Activated CD4-positive, alpha-beta T cell treated with anti-CD3 and anti-CD28 coated beads for 36 hours (primary cell): ENCODE data around the gene SLC2A8. TPM values are rescaled to one million over a fixed set of nuclear protein-coding genes. Genes with fewer than 3 reads are reported as not detected.

Source experiments
- ATAC-seq: fragments of 200-7000 bp; cut with Tn5 transposase; one replicate; pipeline ENCODE4 v1.10.0; 2021; ENCODE audit warnings: mild to moderate bottlenecking, moderate library complexity
- CTCF ChIA-PET: fragments of 350-600 bp; sonication (Branson Sonifier 250); formaldehyde crosslinking; loops from one replicate; lab custom pipeline; 2021; ENCODE audit warnings: antibody characterized with exemption; lab: Charles Lee
- POLR2A ChIA-PET: fragments of 350-600 bp; sonication (Branson Sonifier 250); formaldehyde crosslinking; loops from one replicate; lab custom pipeline; 2021; ENCODE audit warnings: antibody characterized with exemption, inconsistent platforms; lab: Charles Lee
- DNase-seq: peaks from one replicate; pipeline ENCODE4 v3.0.0-alpha.2; 2020
- H3K27ac Mint-ChIP-seq: one replicate; pipeline ENCODE4 v1.8.0; 2021; ENCODE audit warnings: mixed read lengths
- H3K27me3 Mint-ChIP-seq: one replicate; pipeline ENCODE4 v1.8.0; 2021; ENCODE audit warnings: mixed read lengths
- H3K36me3 Mint-ChIP-seq: one replicate; pipeline ENCODE4 v1.8.0; 2021; ENCODE audit warnings: low read depth, mixed read lengths
- H3K4me1 Mint-ChIP-seq: one replicate; pipeline ENCODE4 v1.8.0; 2021; ENCODE audit warnings: mixed read lengths
- H3K4me3 Mint-ChIP-seq: one replicate; pipeline ENCODE4 v1.8.0; 2021; ENCODE audit warnings: mild to moderate bottlenecking, moderate library complexity, mixed read lengths
- H3K9me3 Mint-ChIP-seq: one replicate; pipeline ENCODE4 v1.8.0; 2021; ENCODE audit warnings: low read depth, mixed read lengths
- intact Hi-C, 2 experiments: fragments of 100-400 bp; cut with DNase I in 1 of 2; cut with micrococcal nuclease in 1 of 2; formaldehyde crosslinking; loops; one replicate each; pipeline versions ENCODE4 v1.14.2 to v1.15.1; 2022 to 2024; cut with DNase I, micrococcal nuclease
- total RNA-seq, 2 experiments: library from RNA; stranded (reverse); gene quantifications; one replicate each; pipeline ENCODE4 v1.2.3, GENCODE V29; 2021

SLC2A8 gene
- total RNA-seq, 2 experiments from 2014 or later, result 1.3 to 1.7 TPM

GRCh38 chr9:127360829-127361228 lies 36.1 kb upstream of the SLC2A8 start:
- ChIA-PET CTCF (no interaction called here), POLR2A (no interaction called here)
- ATAC-seq (peak; percentile 39), DNase-seq (no peak)
- Mint-ChIP-seq H3K4me1 (no peaks in the 10 kb centered on the region), H3K36me3 (no peaks in the 10 kb centered on the region), H3K27me3 (peaks cover 16% of the 10 kb centered on the region), H3K9me3 (no peaks in the 10 kb centered on the region), H3K4me3 (no peak overlapping the region), H3K27ac (no peak overlapping the region)
- intact Hi-C loops, result no loop called here

- H3K27ac Mint-ChIP-seq, result no peak overlapping the region
- ATAC-seq (no peak), DNase-seq (no peak)
- no peak overlapping the region for H3K4me3 Mint-ChIP-seq
- intact Hi-C loops, result no loop called here
- peaks cover 14% of the 10 kb centered on the region for H3K27me3 Mint-ChIP-seq
- no peaks in the 10 kb centered on the region for H3K36me3 Mint-ChIP-seq
- POLR2A ChIA-PET, result no interaction called here
- no peaks in the 10 kb centered on the region for H3K9me3 Mint-ChIP-seq
- no peaks in the 10 kb centered on the region for H3K4me1 Mint-ChIP-seq
- CTCF ChIA-PET, result no interaction called here
These were observed 35.4 kb upstream of the SLC2A8 start for GRCh38 chr9:127361561-127361960.

- no peak overlapping the region for H3K27ac Mint-ChIP-seq
- ChIA-PET CTCF (interaction anchor here (1.5 kb wide), 1 partner anchor 17 kb away, joined by 3 read pairs; no protein-coding TSS in a partner anchor), POLR2A (interaction anchor here (0.7 kb wide), 1 partner anchor 47 kb away, joined by 4 read pairs; no protein-coding TSS in a partner anchor)
- no peaks in the 10 kb centered on the region for H3K4me1 Mint-ChIP-seq
- no peak for ATAC-seq
- intact Hi-C loops, result no loop called here
- peaks cover 20% of the 10 kb centered on the region for H3K27me3 Mint-ChIP-seq
- no peaks in the 10 kb centered on the region for H3K36me3 Mint-ChIP-seq
- no peak overlapping the region for H3K4me3 Mint-ChIP-seq
- H3K9me3 Mint-ChIP-seq, result no peaks in the 10 kb centered on the region
- no peak for DNase-seq
These were observed 34.1 kb upstream of the SLC2A8 start for GRCh38 chr9:127362829-127363228.

- no peak overlapping the region for H3K4me3 Mint-ChIP-seq
- H3K27me3 Mint-ChIP-seq, result peaks cover 38% of the 10 kb centered on the region
- intact Hi-C loops, result no loop called here
- H3K9me3 Mint-ChIP-seq, result no peaks in the 10 kb centered on the region
- no peaks in the 10 kb centered on the region for H3K4me1 Mint-ChIP-seq
- no peak for ATAC-seq
- ChIA-PET CTCF (interaction anchor here (0.6 kb wide), 1 partner anchor 1939 kb away, joined by 3 read pairs; no protein-coding TSS in a partner anchor), POLR2A (no interaction called here)
- no peak overlapping the region for H3K27ac Mint-ChIP-seq
- no peaks in the 10 kb centered on the region for H3K36me3 Mint-ChIP-seq
- no peak for DNase-seq
These were observed 31.5 kb upstream of the SLC2A8 start for GRCh38 chr9:127365461-127365860.

GRCh38 chr9:127366594-127366993 lies 30.4 kb upstream of the SLC2A8 start:
- no peak for ATAC-seq
- Mint-ChIP-seq H3K4me1 (no peaks in the 10 kb centered on the region), H3K27me3 (peaks cover 46% of the 10 kb centered on the region), H3K36me3 (no peaks in the 10 kb centered on the region), H3K9me3 (no peaks in the 10 kb centered on the region), H3K4me3 (no peak overlapping the region), H3K27ac (no peak overlapping the region)
- CTCF ChIA-PET, result no interaction called here
- no peak for DNase-seq
- POLR2A ChIA-PET, result no interaction called here
- intact Hi-C loops, result no loop called here

GRCh38 chr9:127368852-127369402 lies 28.0 kb upstream of the SLC2A8 start:
- ATAC-seq (no peak), DNase-seq (no peak)
- H3K27ac Mint-ChIP-seq, result no peak overlapping the region
- no peaks in the 10 kb centered on the region for H3K9me3 Mint-ChIP-seq
- H3K36me3 Mint-ChIP-seq, result no peaks in the 10 kb centered on the region
- POLR2A ChIA-PET, result no interaction called here
- H3K4me3 Mint-ChIP-seq, result no peak overlapping the region
- H3K4me1 Mint-ChIP-seq, result no peaks in the 10 kb centered on the region
- H3K27me3 Mint-ChIP-seq, result peaks cover 53% of the 10 kb centered on the region
- intact Hi-C loops, result no loop called here
- CTCF ChIA-PET, result interaction anchor here (0.7 kb wide), 1 partner anchor 271 kb away, joined by 3 read pairs; no protein-coding TSS in a partner anchor

- H3K36me3 Mint-ChIP-seq, result no peaks in the 10 kb centered on the region
- H3K27me3 Mint-ChIP-seq, result peaks cover 53% of the 10 kb centered on the region
- H3K27ac Mint-ChIP-seq, result no peak overlapping the region
- ChIA-PET CTCF (interaction anchor here (0.7 kb wide), 1 partner anchor 272 kb away, joined by 3 read pairs; no protein-coding TSS in a partner anchor), POLR2A (no interaction called here)
- H3K4me3 Mint-ChIP-seq, result no peak overlapping the region
- H3K4me1 Mint-ChIP-seq, result no peaks in the 10 kb centered on the region
- ATAC-seq (no peak), DNase-seq (no peak)
- intact Hi-C loops, result no loop called here
- no peaks in the 10 kb centered on the region for H3K9me3 Mint-ChIP-seq
These were observed 27.5 kb upstream of the SLC2A8 start for GRCh38 chr9:127369428-127369827.

- Mint-ChIP-seq H3K27ac (no peak overlapping the region), H3K27me3 (peaks cover 55% of the 10 kb centered on the region), H3K4me1 (no peaks in the 10 kb centered on the region), H3K36me3 (no peaks in the 10 kb centered on the region), H3K4me3 (no peak overlapping the region), H3K9me3 (no peaks in the 10 kb centered on the region)
- POLR2A ChIA-PET, result no interaction called here
- intact Hi-C loops, result no loop called here
- ATAC-seq, result no peak
- CTCF ChIA-PET, result no interaction called here
- no peak for DNase-seq
These were observed 26.8 kb upstream of the SLC2A8 start for GRCh38 chr9:127370147-127370579.

- H3K27me3 Mint-ChIP-seq, result peaks cover 61% of the 10 kb centered on the region
- ATAC-seq (no peak), DNase-seq (no peak)
- CTCF ChIA-PET, result no interaction called here
- H3K4me1 Mint-ChIP-seq, result no peaks in the 10 kb centered on the region
- no peak overlapping the region for H3K4me3 Mint-ChIP-seq
- H3K27ac Mint-ChIP-seq, result no peak overlapping the region
- intact Hi-C loops, result no loop called here
- POLR2A ChIA-PET, result no interaction called here
- no peaks in the 10 kb centered on the region for H3K9me3 Mint-ChIP-seq
- H3K36me3 Mint-ChIP-seq, result no peaks in the 10 kb centered on the region
These were observed 26.0 kb upstream of the SLC2A8 start for GRCh38 chr9:127370672-127371648.

GRCh38 chr9:127380479-127380878 lies 16.5 kb upstream of the SLC2A8 start:
- no peak overlapping the region for H3K4me3 Mint-ChIP-seq
- POLR2A ChIA-PET, result no interaction called here
- CTCF ChIA-PET, result interaction anchor here (0.6 to 0.8 kb wide), 2 partner anchors 17 to 448 kb away, joined by 3 read pairs; no protein-coding TSS in a partner anchor
- intact Hi-C loops, result no loop called here
- no peak overlapping the region for H3K27ac Mint-ChIP-seq
- DNase-seq (no peak), ATAC-seq (no peak)
- no peaks in the 10 kb centered on the region for H3K36me3 Mint-ChIP-seq
- peaks cover 53% of the 10 kb centered on the region for H3K27me3 Mint-ChIP-seq
- no peaks in the 10 kb centered on the region for H3K4me1 Mint-ChIP-seq
- H3K9me3 Mint-ChIP-seq, result peaks cover 2% of the 10 kb centered on the region

- H3K27ac Mint-ChIP-seq, result no peak overlapping the region
- H3K27me3 Mint-ChIP-seq, result peaks cover 56% of the 10 kb centered on the region
- ChIA-PET POLR2A (no interaction called here), CTCF (interaction anchor here (0.7 kb wide), 1 partner anchor 10 kb away, joined by 3 read pairs; no protein-coding TSS in a partner anchor)
- intact Hi-C loops, result no loop called here
- ATAC-seq, result no peak
- no peaks in the 10 kb centered on the region for H3K36me3 Mint-ChIP-seq
- H3K9me3 Mint-ChIP-seq, result peaks cover 2% of the 10 kb centered on the region
- H3K4me1 Mint-ChIP-seq, result no peaks in the 10 kb centered on the region
- DNase-seq, result no peak
- H3K4me3 Mint-ChIP-seq, result no peak overlapping the region
These were observed 14.4 kb upstream of the SLC2A8 start for GRCh38 chr9:127382541-127382940.
